Calu3 (cell line): Measurements from ENCODE around the gene GABRB3. TPM values are rescaled to one million over a fixed set of nuclear protein-coding genes. Genes with fewer than 3 reads are reported as not detected.

Experiments
- BruUV-seq: library from RNA; stranded (reverse); fragments of 400-500 nt; replicated peaks from 2 replicates; lab custom pipeline; 2021; lab: Mats Ljungman, UMichigan
- CTCF ChIA-PET: fragments of 300-600 bp; sonication (Branson Sonifier 250); formaldehyde crosslinking; loops from one replicate; lab custom pipeline; 2022; ENCODE audit warnings: antibody characterized with exemption; lab: Charles Lee
- DNase-seq: peaks from one replicate; pipeline ENCODE4 v3.0.0; 2022
- H3K27ac Mint-ChIP-seq: one replicate; pipeline ENCODE4 v1.8.0; 2022; ENCODE audit warnings: mixed read lengths; ENCODE audit not compliant: unreplicated experiment
- H3K27me3 Mint-ChIP-seq: one replicate; pipeline ENCODE4 v1.8.0; 2022; ENCODE audit warnings: mixed read lengths; ENCODE audit not compliant: unreplicated experiment
- H3K36me3 Mint-ChIP-seq: one replicate; pipeline ENCODE4 v1.8.0; 2022; ENCODE audit warnings: mild to moderate bottlenecking, moderate library complexity, mixed read lengths; ENCODE audit not compliant: insufficient read depth, unreplicated experiment
- H3K4me1 Mint-ChIP-seq: one replicate; pipeline ENCODE4 v1.8.0; 2022; ENCODE audit warnings: mild to moderate bottlenecking, low read depth, mixed read lengths; ENCODE audit not compliant: unreplicated experiment
- H3K4me3 Mint-ChIP-seq: one replicate; pipeline ENCODE4 v1.8.0; 2022; ENCODE audit warnings: mild to moderate bottlenecking, low read depth, moderate library complexity, mixed read lengths; ENCODE audit not compliant: unreplicated experiment
- H3K9me3 Mint-ChIP-seq: one replicate; pipeline ENCODE4 v1.8.0; 2022; ENCODE audit warnings: low read depth, mixed read lengths; ENCODE audit not compliant: unreplicated experiment
- intact Hi-C: fragments of 100-400 bp; cut with micrococcal nuclease; formaldehyde crosslinking; loops from one replicate; pipeline ENCODE4 v1.10.0; 2022; ENCODE audit not compliant: unreplicated experiment
- total RNA-seq: library from RNA; stranded (reverse); gene quantifications from 2 replicates; pipeline ENCODE4 v1.2.3, GENCODE V29; 2022
- TF ChIP-seq, protein P1 (sequence below): fragments of 200-600 bp; IDR thresholded peaks from one replicate; pipeline ENCODE4 v1.8.0; 2022; ENCODE audit warnings: antibody characterized with exemption; ENCODE audit not compliant: unreplicated experiment

GABRB3 gene
- total RNA-seq, 1 experiment from 2014 or later = not detected

GRCh38 chr15:26651909-26652308 lies 121.0 kb downstream of the GABRB3 start:
- Mint-ChIP-seq H3K4me3 (no peak overlapping the region), H3K27ac (no peak overlapping the region)

DNA sequence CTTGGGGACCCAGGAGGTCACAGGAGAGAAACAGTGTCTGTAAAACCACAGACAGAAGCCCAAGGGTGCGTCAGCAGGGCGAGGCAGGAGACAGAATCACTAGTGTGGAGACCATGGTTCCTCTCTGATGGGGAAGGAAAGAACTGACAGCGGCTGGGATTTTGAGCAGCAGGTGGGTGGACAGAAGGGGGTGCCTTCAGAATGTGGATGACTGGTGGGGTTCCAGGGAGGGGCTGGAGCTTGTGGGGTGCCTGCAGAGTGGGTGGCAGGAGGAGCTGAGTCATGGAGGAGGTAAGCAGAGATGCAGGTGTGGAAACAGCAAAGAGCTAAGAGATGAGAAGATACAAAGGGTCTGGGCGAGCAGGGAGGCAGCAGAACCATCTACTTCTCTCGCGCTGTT lies 124.2 kb downstream of the GABRB3 start:
- CTCF ChIA-PET = no interaction called here
- Mint-ChIP-seq H3K4me1 (no peaks in the 10 kb centered on the region), H3K27ac (no peak overlapping the region), H3K36me3 (no peaks in the 10 kb centered on the region), H3K9me3 (peaks cover 9% of the 10 kb centered on the region), H3K4me3 (no peak overlapping the region), H3K27me3 (no peaks in the 10 kb centered on the region)
- intact Hi-C loops = no loop called here
- BruUV-seq = no TSS peak
- no peak for DNase-seq
- TF ChIP-seq, protein P1, sequence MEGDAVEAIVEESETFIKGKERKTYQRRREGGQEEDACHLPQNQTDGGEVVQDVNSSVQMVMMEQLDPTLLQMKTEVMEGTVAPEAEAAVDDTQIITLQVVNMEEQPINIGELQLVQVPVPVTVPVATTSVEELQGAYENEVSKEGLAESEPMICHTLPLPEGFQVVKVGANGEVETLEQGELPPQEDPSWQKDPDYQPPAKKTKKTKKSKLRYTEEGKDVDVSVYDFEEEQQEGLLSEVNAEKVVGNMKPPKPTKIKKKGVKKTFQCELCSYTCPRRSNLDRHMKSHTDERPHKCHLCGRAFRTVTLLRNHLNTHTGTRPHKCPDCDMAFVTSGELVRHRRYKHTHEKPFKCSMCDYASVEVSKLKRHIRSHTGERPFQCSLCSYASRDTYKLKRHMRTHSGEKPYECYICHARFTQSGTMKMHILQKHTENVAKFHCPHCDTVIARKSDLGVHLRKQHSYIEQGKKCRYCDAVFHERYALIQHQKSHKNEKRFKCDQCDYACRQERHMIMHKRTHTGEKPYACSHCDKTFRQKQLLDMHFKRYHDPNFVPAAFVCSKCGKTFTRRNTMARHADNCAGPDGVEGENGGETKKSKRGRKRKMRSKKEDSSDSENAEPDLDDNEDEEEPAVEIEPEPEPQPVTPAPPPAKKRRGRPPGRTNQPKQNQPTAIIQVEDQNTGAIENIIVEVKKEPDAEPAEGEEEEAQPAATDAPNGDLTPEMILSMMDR = no peak

More at GRCh38 chr15:26651909-26652308, 121.0 kb downstream of the GABRB3 start:
- H3K4me1 Mint-ChIP-seq = no peaks in the 10 kb centered on the region
- TF ChIP-seq, protein P1 = no peak
- BruUV-seq = no TSS peak
- no peaks in the 10 kb centered on the region for H3K27me3 Mint-ChIP-seq
- intact Hi-C loops = no loop called here
- CTCF ChIA-PET = no interaction called here
- peaks cover 8% of the 10 kb centered on the region for H3K9me3 Mint-ChIP-seq
- H3K36me3 Mint-ChIP-seq = no peaks in the 10 kb centered on the region
- DNase-seq = no peak

DNA sequence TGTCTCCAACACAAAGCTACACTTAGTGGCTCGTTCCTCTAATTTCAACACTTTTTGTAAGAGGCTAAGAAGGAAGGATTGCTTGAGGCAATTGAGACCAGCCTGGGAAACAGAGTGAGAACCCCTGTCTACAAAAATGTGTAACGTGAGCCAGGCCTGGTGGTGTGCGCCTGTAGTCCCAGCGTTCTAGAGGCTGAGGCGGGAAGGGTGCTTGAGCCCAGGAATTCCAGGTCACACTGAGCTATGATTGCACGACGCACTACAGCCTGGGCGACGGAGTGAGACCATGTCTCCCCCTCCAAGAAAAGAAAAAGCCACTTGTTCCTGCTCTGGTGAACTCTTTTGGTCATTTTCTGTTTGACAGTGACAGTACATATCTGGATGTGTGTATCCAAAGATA lies 127.9 kb downstream of the GABRB3 start:
- TF ChIP-seq, protein P1 = no peak
- no peak overlapping the region for H3K4me3 Mint-ChIP-seq
- CTCF ChIA-PET = no interaction called here
- no peak overlapping the region for H3K27ac Mint-ChIP-seq
- no peak for DNase-seq
- intact Hi-C loops = no loop called here
- H3K36me3 Mint-ChIP-seq = no peaks in the 10 kb centered on the region
- peaks cover 14% of the 10 kb centered on the region for H3K9me3 Mint-ChIP-seq
- no TSS peak for BruUV-seq
- no peaks in the 10 kb centered on the region for H3K4me1 Mint-ChIP-seq
- no peaks in the 10 kb centered on the region for H3K27me3 Mint-ChIP-seq

GRCh38 chr15:26641144-26641543 lies 131.7 kb downstream of the GABRB3 start:
- intact Hi-C loops = no loop called here
- Mint-ChIP-seq H3K27me3 (no peaks in the 10 kb centered on the region), H3K9me3 (peaks cover 21% of the 10 kb centered on the region), H3K36me3 (no peaks in the 10 kb centered on the region), H3K27ac (no peak overlapping the region), H3K4me3 (no peak overlapping the region), H3K4me1 (no peaks in the 10 kb centered on the region)
- no peak for DNase-seq
- CTCF ChIA-PET = no interaction called here
- no TSS peak for BruUV-seq
- TF ChIP-seq, protein P1 = no peak
